Activated T-cell treated with anti-CD3 and anti-CD28 coated beads for 24 hours (primary cell): ENCODE results near the gene RECK.
A peak's percentile ranks its signal among the peaks of the same experiment; 100 is the strongest.
"Not testable (repeated sequence)": the region's sequence is repeated elsewhere in the genome, so short reads cannot be mapped to it uniquely, and the experiment has no call there.

ENCODE experiments used
- DNase-seq: peaks from one replicate; pipeline ENCODE4 v3.0.0-alpha.2; 2020; ENCODE audit warnings: low read depth

The RECK gene

DNA sequence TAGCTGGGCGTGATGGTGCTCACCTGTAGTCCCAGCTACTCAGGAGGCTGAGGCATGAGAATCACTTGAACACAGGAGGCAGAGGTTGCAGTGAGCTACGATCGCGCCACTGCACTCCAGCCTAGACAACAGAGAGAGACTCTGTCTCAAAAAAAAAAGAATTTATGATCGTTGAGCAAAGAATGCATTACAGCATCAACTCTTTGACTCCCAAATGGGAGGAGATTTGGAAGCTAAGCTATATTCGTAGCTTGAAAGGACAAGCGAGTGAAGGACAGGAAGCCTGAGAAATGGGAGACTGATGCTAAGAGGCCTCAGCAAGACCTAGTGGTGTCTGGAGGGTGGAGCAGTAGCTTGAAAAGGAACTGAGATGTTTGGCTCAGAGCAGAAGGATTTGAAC, 122.2 kb downstream of the RECK start:
- DNase-seq: no peak

- not testable (repeated sequence) for DNase-seq
These were observed 122.8 kb downstream of the RECK start for GRCh38 chr9:36159509-36159908.

DNA sequence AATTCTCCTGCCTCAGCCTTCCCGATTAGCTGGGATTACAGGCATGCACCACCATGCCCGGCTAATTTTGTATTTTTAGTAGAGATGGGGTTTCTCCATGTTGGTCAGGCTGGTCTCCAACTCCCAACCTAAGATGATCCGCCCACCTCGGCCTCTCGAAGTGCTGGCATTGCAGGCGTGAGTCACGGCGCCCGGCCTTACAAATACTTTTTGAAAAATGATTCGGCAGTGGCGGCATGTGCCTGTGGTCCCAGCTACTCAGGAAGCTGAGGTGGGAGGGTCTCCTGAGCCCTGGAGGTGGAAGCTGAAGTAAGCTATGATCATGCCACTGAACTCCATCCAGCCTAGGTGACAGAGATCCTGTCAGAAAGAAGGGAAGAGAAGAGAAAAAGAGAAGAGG, 123.4 kb downstream of the RECK start:
- DNase-seq: not testable (repeated sequence)

DNA sequence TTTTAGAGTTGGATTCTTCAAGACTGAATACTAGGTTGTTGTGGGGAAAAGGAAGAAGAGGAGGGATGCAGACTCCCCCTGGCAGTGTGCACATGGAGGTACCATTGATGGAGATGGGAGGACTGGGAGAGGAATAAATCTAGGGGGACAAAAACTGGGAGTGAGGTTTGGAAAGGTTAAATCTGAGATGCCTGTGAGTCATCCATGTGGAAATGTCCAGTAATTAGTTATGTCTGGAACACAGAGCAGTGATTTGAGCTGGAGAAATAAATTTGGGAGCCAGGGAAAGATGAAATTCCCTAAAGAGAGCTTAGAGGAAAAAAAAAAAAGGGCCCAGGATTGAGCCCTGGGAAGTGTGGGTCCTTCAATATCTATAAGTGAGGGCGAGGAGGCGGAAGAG, 124.5 kb downstream of the RECK start:
- DNase-seq: no peak

DNA sequence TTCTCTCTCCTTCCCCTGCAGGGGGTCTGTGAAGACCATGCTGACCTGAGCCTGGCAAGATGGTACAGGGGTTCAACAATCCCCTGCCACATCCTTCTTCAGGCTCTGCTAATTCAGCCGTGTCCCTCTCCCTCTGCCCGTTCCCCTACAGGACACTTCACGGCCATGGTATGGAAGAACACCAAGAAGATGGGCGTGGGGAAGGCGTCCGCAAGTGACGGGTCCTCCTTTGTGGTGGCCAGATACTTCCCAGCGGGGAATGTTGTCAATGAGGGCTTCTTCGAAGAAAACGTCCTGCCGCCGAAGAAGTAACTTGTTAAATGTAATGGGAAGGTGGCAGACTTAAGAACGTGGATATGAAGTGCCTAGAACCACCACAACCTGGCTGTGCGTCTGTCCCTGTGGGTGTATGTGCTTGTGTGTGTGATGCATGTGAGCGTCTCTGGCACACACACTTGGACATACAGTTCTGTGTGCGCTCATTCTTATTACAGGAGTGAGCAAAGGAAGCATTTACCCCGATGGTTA, 125.6 kb downstream of the RECK start:
- no peak for DNase-seq

DNA sequence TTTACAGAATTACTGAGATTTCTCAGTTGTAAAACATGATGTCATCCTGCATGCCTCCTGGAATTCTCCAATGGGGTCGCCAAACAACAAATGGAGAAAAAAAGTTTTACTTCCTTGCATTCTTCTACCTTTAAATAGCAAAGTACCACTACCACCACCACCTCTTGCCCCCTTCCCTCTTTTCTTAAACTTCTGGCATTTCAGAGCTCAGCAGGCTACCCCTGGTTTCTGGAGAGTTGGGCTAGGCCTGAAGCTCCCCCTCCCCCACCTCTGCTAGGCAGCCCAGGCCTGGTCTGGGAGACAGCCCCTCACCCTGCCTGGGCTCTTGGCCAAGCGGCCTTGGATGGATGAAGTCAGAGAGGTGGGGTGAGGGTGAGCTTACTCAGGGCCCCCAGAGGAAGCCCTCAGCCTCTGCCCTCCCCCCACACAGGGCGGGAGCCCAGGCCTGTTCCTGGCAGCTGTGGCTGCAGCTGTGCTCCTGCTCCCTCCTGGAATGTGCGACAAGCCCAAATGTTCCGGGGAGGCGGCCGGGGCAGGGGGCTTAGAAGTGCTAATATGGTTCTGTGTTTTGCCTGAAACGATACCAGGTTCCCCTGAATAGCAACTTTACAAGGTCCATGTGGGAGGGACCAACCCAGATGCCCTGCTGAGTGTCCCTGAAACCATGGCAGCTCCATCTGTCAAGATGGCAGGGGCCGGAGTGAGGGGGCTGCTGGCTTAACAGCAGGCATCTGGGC, 126.5 kb downstream of the RECK start:
- no peak for DNase-seq

DNA sequence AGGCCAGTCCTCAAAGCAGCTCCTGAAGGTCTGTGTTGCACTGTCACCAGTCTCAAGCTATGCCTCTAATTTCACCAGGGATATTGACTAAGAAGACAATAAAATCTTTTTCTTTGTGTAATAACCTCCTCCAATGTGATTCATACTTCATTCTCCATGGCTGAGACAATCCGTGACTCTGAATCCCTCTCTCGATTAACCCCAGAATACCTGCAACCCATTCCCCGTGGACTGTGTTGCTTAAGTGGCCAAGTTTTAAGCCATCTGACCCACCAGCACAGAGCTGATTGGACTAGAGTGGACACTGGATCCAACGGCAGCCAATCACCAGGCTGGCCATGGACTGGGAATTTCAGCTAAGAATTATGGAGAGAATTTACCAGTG, 127.1 kb downstream of the RECK start:
- no peak for DNase-seq

DNA sequence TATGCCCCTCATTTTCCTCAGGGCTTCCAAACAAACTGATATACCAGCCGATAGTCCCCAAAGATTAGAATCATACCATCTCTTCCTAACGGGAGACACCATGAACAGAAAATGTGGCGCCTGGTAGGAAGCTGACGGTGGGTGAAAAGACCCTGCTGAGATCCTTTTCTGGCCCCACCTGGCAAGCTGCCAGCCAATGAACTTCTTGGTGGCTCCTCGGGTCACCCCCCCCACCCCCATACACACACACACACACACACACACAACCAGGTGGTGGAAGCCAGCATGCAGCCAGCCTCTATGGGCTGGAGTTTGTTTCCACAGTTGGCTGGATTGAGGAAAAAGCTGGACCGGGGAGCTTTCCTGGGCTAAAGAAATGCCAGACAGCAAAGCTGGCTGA, 127.7 kb downstream of the RECK start:
- no peak for DNase-seq

DNA sequence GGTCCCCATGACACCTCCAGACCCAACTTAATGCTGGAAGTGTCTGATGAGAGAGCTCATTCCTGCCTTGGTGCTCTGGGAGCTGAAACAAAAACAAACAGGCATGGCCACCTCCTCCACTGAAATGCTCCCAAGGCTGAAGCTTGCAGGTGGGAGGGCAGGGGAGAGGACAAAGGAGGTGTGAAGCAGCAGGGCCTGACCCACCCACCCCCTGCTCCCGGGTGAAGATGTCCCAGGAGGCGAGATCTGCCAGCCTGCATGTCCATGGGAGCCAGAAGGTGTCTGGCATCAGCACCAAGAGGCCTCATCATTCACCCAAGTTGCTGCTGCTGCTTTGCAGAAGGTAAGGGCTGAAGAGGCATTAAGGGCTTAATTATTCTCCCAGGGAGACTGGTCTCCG, 128.3 kb downstream of the RECK start:
- DNase-seq: no peak

- no peak for DNase-seq
These were observed 129.1 kb downstream of the RECK start for GRCh38 chr9:36165826-36166167.

GRCh38 chr9:36166168-36166927, 129.6 kb downstream of the RECK start:
- DNase-seq: peak; percentile 78

GRCh38 chr9:36169166-36169565, 132.5 kb downstream of the RECK start, which contains the start of gene CCIN:
Gene CCIN (plus strand): TSS chr9:36169388. CDS start chr9:36169503, 115 bp downstream.
- no peak for DNase-seq

DNA sequence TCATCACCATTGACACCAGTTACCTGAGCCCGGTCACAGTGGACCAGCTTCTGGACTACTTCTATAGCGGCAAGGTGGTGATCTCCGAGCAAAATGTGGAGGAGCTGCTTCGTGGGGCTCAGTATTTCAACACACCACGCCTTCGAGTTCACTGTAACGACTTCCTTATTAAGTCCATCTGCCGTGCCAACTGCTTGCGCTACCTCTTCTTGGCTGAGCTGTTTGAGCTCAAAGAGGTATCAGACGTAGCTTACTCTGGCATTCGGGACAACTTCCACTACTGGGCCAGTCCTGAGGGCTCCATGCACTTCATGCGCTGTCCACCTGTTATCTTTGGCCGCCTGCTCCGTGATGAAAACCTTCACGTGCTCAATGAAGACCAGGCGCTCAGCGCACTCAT, 133.0 kb downstream of the RECK start:
- DNase-seq: no peak

GRCh38 chr9:36170531-36170930, 133.8 kb downstream of the RECK start:
- no peak for DNase-seq

GRCh38 chr9:36173861-36174260, 137.1 kb downstream of the RECK start:
- no peak for DNase-seq
